Urinary bladder (tissue), 4 donors: ENCODE data around the gene LRRC53. TPM values are rescaled to one million over a fixed set of nuclear protein-coding genes. Genes with fewer than 3 reads are reported as not detected.

Source experiments
- DNase-seq: peaks from one replicate; pipeline ENCODE4 v3.0.0-alpha.2; 2015; ENCODE audit errors: extremely low spot score
- H3K27ac ChIP-seq: one replicate; pipeline ENCODE4 v1.5.1; 2013; ENCODE audit warnings: low read depth, mild to moderate bottlenecking, moderate library complexity
- H3K36me3 ChIP-seq: one replicate; pipeline ENCODE4 v1.6.1; 2013; ENCODE audit warnings: mild to moderate bottlenecking, moderate library complexity; ENCODE audit not compliant: insufficient read depth
- H3K4me1 ChIP-seq: one replicate; pipeline ENCODE4 v1.6.1; 2013; ENCODE audit warnings: mild to moderate bottlenecking, moderate library complexity; ENCODE audit not compliant: insufficient read depth
- H3K4me3 ChIP-seq: one replicate; pipeline ENCODE4 v1.5.1; 2013; ENCODE audit warnings: low read depth, low read length
- WGBS: extraction: QIAGEN DNeasy Blood & Tissue Kit; methylation state at CpG from one replicate; pipeline ENCODE4 v1.1.7; 2013; 5-methylcytosine and 5-hydroxymethylcytosine counted together
- polyA plus RNA-seq: library from polyadenylated mRNA; stranded (reverse); fragments of 200-250 nt; gene quantifications from one replicate; pipeline ENCODE4 v1.2.3, GENCODE V29; 2013
- total RNA-seq: library from RNA; depleted of rRNA; stranded (reverse); fragments of >200 nt; gene quantifications from one replicate; pipeline ENCODE4 v1.2.3, GENCODE V29; 2014
- donor health status: healthy with polysubstance abuse.
- donor health status: healthy.

The LRRC53 gene
- total and polyA plus RNA-seq, 2 donors = not detected

DNA sequence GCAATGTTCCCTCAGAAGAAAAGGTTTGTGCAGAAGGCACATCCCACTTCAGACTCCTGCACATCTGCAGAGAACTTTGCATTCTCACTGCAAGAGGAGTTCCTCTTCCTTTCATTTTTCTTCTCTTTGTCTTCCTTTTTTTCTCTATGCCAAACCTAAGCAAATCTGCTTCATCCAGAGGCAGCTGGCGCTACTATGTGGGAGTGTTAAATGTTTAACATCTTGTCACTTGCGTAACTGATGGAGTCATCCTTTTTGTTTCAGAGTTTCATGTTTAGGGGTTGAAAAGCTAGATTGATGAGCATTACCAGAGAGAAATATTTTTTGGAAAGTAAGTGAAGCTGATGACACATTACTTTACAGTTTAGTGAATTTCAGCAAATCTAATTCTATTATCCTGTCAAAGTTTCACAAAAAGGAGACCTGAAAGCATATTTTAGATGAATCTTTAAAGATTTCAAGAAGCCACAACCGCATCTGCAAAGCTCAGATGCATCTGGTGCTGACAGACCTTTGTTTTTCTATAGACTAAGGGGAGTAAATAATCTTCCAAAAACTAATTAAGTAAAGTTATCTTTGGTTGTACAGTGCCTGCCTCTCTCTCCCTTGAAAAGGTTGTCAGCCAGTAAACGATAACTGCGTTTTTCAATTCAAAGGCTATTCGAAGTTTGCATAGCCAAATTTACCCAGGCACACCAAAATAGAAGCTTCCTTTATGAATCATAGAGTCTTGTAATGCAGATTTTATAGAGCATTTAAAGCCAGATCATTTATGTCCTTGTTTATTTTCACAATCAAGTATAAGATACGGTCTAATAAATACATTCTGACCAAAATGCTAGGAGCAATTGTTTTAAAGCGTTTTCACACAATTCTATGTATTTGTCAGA lies 1.2 kb upstream of the LRRC53 start:
- DNase-seq = no peak
- WGBS = 56% methylated on average over 8 of the region's 8 CpGs

DNA sequence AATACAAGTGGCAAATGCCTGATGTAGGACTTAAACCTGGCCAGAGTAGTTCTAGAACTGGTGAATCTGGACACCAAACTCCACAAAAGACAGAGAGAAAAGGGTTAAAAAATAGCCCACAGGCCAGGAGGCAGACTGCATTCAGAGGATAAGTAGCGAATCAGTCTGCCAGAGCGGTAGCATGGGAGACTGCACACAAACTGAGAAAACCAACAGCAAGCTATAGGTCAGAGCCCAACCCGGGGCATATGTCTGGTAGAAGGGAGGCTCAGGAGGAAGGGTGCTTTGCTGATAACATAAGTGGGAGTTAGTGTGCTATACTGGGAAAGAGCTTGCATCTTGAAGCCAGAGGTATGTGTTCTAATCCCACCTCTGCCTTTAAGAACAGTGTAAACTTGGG lies 4.0 kb downstream of the LRRC53 start:
- DNase-seq = no peak
- 43% methylated on average over 3 of the region's 3 CpGs for WGBS
- no peaks in the 10 kb centered on the region for H3K4me1 ChIP-seq
- H3K27ac ChIP-seq = no peak overlapping the region
- H3K4me3 ChIP-seq = no peak overlapping the region
- H3K36me3 ChIP-seq = no peaks in the 10 kb centered on the region

More for the DNA sequence above, 1.2 kb upstream of the LRRC53 start:
- Histone ChIP-seq H3K4me3 (no peak overlapping the region), H3K4me1 (no peaks in the 10 kb centered on the region), H3K36me3 (no peaks in the 10 kb centered on the region), H3K27ac (no peak overlapping the region)

DNA sequence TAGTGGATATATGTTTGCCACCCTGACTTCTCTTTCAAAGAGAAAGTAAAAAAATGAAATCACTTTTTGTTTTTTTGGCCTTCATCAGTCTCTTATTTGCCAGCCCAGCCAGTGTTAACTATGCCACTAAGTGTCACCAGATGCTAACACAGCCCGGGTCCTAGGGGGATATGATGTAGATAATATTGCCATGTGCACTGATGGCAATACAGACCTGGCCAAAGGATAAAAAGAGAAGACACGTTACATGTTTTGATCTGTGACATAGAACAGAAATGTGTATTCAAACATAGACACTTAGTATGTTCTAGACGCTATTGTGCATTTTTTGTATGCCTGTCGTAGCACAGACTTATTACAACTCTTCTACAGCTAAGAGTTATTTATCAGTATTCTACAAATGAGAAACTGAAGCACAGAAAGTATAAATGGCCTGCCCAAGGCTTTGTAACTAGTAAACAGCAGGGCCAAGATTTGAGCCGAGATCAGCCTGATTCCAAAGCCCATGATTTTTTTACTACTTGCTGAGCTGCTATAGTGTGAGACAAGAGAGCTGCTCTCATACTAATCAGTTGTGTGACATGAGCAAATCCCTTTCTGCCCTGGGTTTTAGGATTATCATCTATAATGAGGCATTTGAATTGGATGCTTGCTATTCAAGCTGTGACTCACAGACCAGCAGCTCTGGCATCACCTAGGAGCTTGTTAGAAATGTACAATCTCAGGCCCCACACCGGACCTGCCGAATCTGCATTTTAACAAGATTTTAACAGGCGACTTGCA lies 6.3 kb downstream of the LRRC53 start:
- Histone ChIP-seq H3K4me1 (no peaks in the 10 kb centered on the region), H3K27ac (no peak overlapping the region), H3K36me3 (no peaks in the 10 kb centered on the region), H3K4me3 (no peak overlapping the region)
- WGBS = 55% methylated on average over 8 of the region's 8 CpGs
- no peak for DNase-seq

DNA sequence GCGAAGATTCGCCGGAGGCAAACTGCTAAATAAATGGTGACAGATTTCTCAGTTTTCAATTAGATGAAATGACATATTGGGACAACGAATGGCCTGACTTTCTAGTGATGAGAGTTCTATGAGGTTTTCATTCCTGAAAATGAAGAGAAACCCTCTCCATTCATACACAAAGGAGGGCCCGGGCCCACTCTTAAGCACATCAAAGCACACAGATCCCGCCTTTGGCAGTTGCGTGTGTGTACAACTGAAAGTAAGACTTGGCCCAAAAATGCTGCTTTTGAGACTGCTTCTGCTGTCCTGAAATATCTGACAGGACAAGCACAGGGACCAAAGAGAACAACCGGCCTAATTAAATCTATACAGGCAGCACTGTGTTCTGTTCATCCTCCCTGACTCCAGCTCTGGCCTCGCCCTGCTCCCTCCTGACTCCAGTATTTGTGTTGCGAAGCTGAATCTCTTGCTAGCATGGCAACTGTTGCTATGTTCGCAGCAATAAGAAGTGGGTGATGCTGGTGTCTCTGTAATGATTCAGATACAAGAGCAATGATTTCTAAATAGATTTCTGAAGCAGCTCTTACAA lies 7.4 kb downstream of the LRRC53 start:
- DNase-seq = peak; percentile 51
- no peak overlapping the region for H3K27ac ChIP-seq
- no peaks in the 10 kb centered on the region for H3K36me3 ChIP-seq
- H3K4me1 ChIP-seq = no peaks in the 10 kb centered on the region
- WGBS = 59% methylated on average over 11 of the region's 11 CpGs
- no peak overlapping the region for H3K4me3 ChIP-seq

DNA sequence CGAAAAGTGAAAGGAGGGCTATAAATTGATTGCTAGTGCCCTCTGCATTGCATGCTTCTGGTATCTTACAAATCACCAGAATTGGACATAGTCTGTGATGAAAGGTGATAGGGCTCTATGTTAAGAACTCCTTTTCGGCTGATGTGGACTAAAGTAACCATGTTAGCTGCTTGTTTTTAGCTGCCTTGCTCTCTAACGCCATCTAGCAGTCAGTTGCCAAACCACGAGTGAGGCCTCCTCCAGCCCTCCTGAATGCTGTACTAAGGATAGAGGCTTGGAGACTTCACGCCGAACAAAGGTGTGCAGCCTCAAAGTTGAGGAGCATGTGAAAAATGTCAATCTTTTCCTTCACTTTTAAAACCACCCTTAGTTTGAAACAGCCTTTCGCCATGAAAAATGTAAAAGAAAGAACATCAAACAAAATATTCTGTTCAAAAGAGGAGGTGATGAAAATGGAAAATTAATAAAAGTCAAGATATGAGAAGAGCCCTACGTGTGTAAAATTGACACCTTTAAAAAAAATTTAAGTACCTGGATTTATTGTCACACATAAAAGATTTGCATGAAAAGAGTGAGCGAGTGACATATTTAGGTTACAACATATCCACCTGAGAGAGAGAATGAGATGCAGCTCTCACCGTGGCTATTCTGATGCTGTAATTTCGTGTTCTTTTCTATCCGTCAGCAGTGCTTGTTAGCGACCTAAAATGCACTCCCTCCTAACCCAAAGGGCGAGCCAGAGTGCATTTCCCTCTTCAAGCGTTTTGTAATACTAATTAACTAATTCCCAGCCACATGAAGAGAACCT lies 8.1 kb downstream of the LRRC53 start:
- DNase-seq = no peak
- Histone ChIP-seq H3K4me1 (no peaks in the 10 kb centered on the region), H3K4me3 (no peak overlapping the region), H3K27ac (no peak overlapping the region), H3K36me3 (no peaks in the 10 kb centered on the region)
- 50% methylated on average over 15 of the region's 15 CpGs for WGBS

DNA sequence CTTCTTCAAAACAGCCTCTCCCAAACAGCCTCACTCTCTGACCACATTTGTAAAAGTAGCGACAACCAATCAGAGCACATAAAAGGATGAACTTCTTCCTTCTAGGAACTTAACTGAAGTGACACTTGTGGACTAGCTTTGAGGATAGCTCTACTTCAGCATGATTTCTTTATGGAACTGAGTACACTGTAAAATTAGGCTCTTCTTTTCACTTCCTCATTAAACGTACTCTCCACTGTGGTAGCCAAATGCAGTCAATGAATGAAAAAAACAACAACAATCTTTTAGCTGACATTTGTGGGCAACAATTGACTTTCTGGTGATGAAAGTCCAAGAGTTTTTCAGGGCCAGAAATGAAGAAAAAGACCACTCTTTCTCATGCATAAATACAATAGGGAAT lies 9.6 kb downstream of the LRRC53 start:
- no peak for DNase-seq
- Histone ChIP-seq H3K36me3 (no peaks in the 10 kb centered on the region), H3K4me3 (no peak overlapping the region), H3K4me1 (no peaks in the 10 kb centered on the region), H3K27ac (no peak overlapping the region)
- WGBS = 70% methylated on average over 2 of the region's 2 CpGs

DNA sequence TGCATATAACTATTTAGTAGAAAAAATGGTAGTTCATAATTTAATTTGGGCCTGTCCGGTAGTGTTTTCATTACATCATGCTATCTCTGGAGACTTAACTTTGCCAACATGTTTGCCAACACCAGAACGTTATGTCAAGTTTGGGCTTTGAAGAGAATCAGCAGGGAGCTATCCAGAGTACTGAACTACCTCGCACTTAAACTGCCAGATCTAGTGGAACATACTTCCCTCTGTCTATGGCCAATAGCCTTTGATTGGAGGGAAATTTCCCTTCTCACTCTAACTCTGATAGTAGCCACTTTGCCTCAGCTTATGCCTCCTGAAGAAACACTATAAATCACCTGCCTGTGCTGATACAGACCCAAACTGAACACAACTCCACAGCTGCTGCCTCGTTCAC lies 10.0 kb downstream of the LRRC53 start:
- H3K36me3 ChIP-seq = no peaks in the 10 kb centered on the region
- WGBS = 30% methylated on average over 4 of the region's 4 CpGs
- no peaks in the 10 kb centered on the region for H3K4me1 ChIP-seq
- H3K4me3 ChIP-seq = no peak overlapping the region
- DNase-seq = no peak
- H3K27ac ChIP-seq = no peak overlapping the region

DNA sequence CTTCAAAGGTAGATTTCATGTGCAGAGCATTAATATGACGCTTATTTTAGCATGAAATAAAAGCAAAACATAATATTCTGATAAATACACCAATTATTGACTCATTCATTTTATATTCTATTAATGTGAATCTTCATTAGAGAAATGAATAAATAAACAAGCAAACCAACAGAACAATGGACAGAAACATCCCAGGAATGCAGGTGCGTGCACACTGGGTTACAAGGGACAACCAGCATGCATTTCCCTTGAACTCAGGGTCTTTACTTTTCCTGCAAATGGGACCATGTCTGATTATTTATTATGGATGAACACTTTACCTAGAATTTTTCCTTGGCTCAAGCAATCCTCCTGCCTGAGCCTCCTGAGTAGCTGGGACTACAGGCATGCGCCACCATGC lies 13.5 kb downstream of the LRRC53 start:
- Histone ChIP-seq H3K4me1 (no peaks in the 10 kb centered on the region), H3K27ac (no peak overlapping the region), H3K36me3 (no peaks in the 10 kb centered on the region), H3K4me3 (no peak overlapping the region)
- DNase-seq = no peak
- WGBS = 88% methylated on average over 3 of the region's 3 CpGs

DNA sequence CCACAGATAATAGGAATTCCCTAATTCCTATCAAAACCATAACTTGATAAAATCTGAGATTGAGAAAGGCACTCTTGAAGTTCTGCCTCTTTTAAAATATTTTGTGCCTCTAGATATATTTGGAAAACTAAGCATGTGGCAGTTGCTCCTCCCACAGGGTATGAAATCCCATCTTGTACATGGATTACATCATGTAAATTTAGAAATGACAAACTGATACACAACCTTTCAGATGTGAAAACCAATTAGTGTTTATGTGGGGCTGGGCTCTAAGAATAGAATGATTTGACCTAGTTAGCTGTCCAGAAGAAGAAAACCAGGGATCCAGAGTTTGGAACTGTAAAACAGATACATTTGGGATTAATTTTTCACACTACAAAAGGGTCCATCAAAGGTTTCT lies 15.7 kb downstream of the LRRC53 start:
- DNase-seq = no peak
- no peak overlapping the region for H3K4me3 ChIP-seq
- no peaks in the 10 kb centered on the region for H3K4me1 ChIP-seq
- H3K36me3 ChIP-seq = no peaks in the 10 kb centered on the region
- no peak overlapping the region for H3K27ac ChIP-seq

DNA sequence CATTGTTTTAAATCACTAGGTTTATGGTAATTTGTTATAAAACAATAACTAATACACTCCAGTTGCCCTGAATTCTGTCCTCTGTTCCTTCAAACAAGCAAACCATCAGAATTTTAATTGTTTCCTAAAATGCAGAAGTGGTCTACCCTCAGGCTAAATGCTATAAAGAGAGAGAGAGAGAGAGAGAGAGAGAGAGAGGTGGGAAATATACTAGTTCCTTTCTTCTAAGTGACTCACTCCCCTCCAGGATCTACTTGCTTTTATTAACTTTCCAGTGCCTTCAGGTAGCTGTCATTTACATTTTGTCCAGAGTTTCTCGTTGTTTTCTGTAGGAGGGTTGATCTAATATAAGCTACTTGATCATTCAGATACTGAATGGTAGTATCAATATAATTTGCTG lies 26.4 kb downstream of the LRRC53 start:
- H3K4me3 ChIP-seq = no peak overlapping the region
- no peak for DNase-seq
- WGBS = 76% methylated on average over 1 of the region's 1 CpG
- H3K4me1 ChIP-seq = no peaks in the 10 kb centered on the region
- H3K36me3 ChIP-seq = no peaks in the 10 kb centered on the region
- H3K27ac ChIP-seq = no peak overlapping the region

DNA sequence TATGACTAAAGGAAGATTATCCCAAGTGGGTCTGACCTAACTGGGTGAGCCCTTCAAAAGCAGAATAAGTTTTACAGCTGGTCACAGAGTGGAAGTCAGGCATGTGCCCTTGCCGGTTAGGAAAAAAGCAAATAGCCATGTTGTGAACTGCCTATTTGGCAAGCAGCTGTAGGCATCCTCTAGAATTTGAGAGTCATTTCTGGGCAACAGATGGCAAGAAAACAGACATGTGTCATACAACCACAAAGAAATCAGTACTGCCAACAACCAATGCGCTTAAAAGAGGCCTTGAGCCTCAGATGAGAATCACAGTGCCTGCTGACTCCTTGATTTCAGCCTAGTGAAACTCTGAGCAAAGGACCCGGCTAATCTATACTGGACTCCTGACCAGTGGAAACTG lies 26.8 kb downstream of the LRRC53 start:
- no peaks in the 10 kb centered on the region for H3K36me3 ChIP-seq
- no peak for DNase-seq
- 89% methylated on average over 3 of the region's 3 CpGs for WGBS

DNA sequence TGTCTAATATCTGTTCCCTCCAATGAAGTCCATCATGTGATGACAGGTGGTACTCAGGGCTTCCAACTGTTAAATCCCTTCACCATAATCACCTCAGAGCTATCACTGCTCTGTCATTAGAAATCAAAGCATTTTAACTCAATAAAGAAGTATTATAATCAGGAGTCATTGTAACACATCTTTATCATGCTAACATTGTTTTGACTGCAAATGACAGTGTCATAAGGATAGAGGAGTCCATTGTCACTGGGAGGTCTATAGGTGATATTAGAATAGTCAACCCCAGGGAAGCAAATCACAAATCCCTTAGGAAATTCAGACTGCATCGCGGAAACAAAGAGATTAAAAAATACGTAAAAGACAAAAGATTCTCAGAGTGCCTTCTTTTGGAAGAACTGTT lies 30.8 kb downstream of the LRRC53 start:
- Histone ChIP-seq H3K4me1 (no peaks in the 10 kb centered on the region), H3K36me3 (no peaks in the 10 kb centered on the region), H3K4me3 (no peak overlapping the region), H3K27ac (no peak overlapping the region)
- WGBS = 84% methylated on average over 3 of the region's 3 CpGs
- DNase-seq = no peak

More for the DNA sequence above, 26.8 kb downstream of the LRRC53 start:
- no peaks in the 10 kb centered on the region for H3K4me1 ChIP-seq
- no peak overlapping the region for H3K4me3 ChIP-seq
- no peak overlapping the region for H3K27ac ChIP-seq

DNA sequence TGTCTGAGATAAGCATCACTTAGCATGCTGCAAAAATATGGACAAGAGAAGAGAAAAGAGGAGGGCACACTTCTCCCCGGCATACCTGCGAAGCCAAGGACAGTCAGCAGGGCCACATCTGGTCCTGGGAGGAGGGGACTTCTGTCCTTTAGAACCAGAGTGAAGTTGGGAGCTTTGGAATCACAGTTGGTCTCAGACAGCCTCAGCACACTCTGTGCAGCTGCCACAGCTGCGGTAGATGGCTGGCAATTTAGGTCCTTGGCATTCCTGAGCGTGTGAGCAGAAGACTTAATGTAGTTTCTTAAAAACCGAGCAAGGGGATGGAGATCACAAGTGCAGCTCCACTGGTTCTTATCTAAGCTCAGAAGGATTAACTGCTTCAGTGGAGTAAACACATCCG lies 32.3 kb downstream of the LRRC53 start:
- no peak overlapping the region for H3K4me3 ChIP-seq
- WGBS = 56% methylated on average over 6 of the region's 6 CpGs
- H3K36me3 ChIP-seq = no peaks in the 10 kb centered on the region
- no peaks in the 10 kb centered on the region for H3K4me1 ChIP-seq
- no peak overlapping the region for H3K27ac ChIP-seq
- no peak for DNase-seq
